Trophoblast cell (in vitro differentiated cells and primary cell): ENCODE results near the gene CXCL1.

Experiments
- DNase-seq, 2 donors: peaks; one replicate each; pipeline ENCODE4 v3.0.0-alpha.2; 2016
- H2AFZ ChIP-seq: 2 replicates; pipeline ENCODE4 v1.6.1; 2013; ENCODE audit warnings: low read length, moderate library complexity, mild to moderate bottlenecking; ENCODE audit not compliant: insufficient read depth, poor library complexity
- H2AK5ac ChIP-seq: 2 replicates; pipeline ENCODE4 v1.6.1; 2013; ENCODE audit warnings: mild to moderate bottlenecking, low read length
- H2BK120ac ChIP-seq: 2 replicates; pipeline ENCODE4 v1.6.1; 2013; ENCODE audit warnings: low read length, mild to moderate bottlenecking, moderate library complexity; ENCODE audit not compliant: insufficient read depth, poor library complexity
- H2BK12ac ChIP-seq: 2 replicates; pipeline ENCODE4 v1.6.1; 2013; ENCODE audit warnings: mild to moderate bottlenecking, low read length, moderate library complexity
- H2BK5ac ChIP-seq: 2 replicates; pipeline ENCODE4 v1.6.1; 2013; ENCODE audit warnings: low read length, low read depth, moderate library complexity, mild to moderate bottlenecking; ENCODE audit not compliant: poor library complexity
- H3K14ac ChIP-seq: 2 replicates; pipeline ENCODE4 v1.6.1; 2013; ENCODE audit warnings: mild to moderate bottlenecking, low read length
- H3K18ac ChIP-seq: 2 replicates; pipeline ENCODE4 v1.6.1; 2013; ENCODE audit warnings: mild to moderate bottlenecking, low read length
- H3K23ac ChIP-seq: 2 replicates; pipeline ENCODE4 v1.6.1; 2013; ENCODE audit warnings: low read length
- H3K27ac ChIP-seq: 2 replicates; pipeline ENCODE4 v1.5.1; 2013; ENCODE audit warnings: low read depth, mild to moderate bottlenecking, inconsistent platforms, low read length, moderate library complexity
- H3K27me3 ChIP-seq: 2 replicates; pipeline ENCODE4 v1.6.1; 2013; ENCODE audit warnings: inconsistent platforms, mild to moderate bottlenecking, low read length, moderate library complexity; ENCODE audit not compliant: insufficient read depth
- H3K36me3 ChIP-seq, 2 experiments: 1 replicate in 1 of 2; 2 replicates in 1 of 2; pipeline ENCODE4 v1.6.1; 2013; ENCODE audit warnings: low read length in 2 of 2, mild to moderate bottlenecking in 2 of 2, moderate library complexity in 1 of 2; ENCODE audit not compliant: insufficient read depth in 2 of 2, control insufficient read depth in 1 of 2
- H3K4ac ChIP-seq: 2 replicates; pipeline ENCODE4 v1.6.1; 2013; ENCODE audit warnings: low read depth, mild to moderate bottlenecking, low read length, moderate library complexity
- H3K4me1 ChIP-seq, 2 experiments: 1 replicate in 1 of 2; 2 replicates in 1 of 2; pipeline ENCODE4 v1.6.1; 2013; ENCODE audit warnings: low read length in 2 of 2, mild to moderate bottlenecking in 2 of 2, moderate library complexity in 1 of 2; ENCODE audit not compliant: insufficient read depth in 2 of 2, control insufficient read depth in 1 of 2
- H3K4me2 ChIP-seq: 2 replicates; pipeline ENCODE4 v1.6.1; 2013; ENCODE audit warnings: inconsistent platforms, mild to moderate bottlenecking, low read length, moderate library complexity
- H3K4me3 ChIP-seq: 2 replicates; pipeline ENCODE4 v1.5.1; 2013; ENCODE audit warnings: mild to moderate bottlenecking, low read depth, low read length, inconsistent platforms
- H3K79me1 ChIP-seq: one replicate; pipeline ENCODE4 v1.6.1; 2013; ENCODE audit warnings: low read length
- H3K79me2 ChIP-seq: 2 replicates; pipeline ENCODE4 v1.6.1; 2013; ENCODE audit warnings: low read length, mild to moderate bottlenecking; ENCODE audit not compliant: control insufficient read depth, insufficient read depth, poor library complexity
- H3K9ac ChIP-seq: 2 replicates; pipeline ENCODE4 v1.6.1; 2013; ENCODE audit warnings: mild to moderate bottlenecking, low read length
- H3K9me3 ChIP-seq: 2 replicates; pipeline ENCODE4 v1.6.1; 2013; ENCODE audit warnings: low read depth, mild to moderate bottlenecking, control low read depth, inconsistent platforms, low read length; ENCODE audit not compliant: insufficient read depth
- H4K12ac ChIP-seq: 2 replicates; pipeline ENCODE4 v1.6.1; 2013; ENCODE audit warnings: low read depth, mild to moderate bottlenecking, low read length, moderate library complexity
- H4K8ac ChIP-seq: 2 replicates; pipeline ENCODE4 v1.6.1; 2013; ENCODE audit warnings: low read depth, mild to moderate bottlenecking, low read length, moderate library complexity
- H4K91ac ChIP-seq: one replicate; pipeline ENCODE4 v1.6.1; 2013; ENCODE audit warnings: low read depth, mild to moderate bottlenecking, low read length, moderate library complexity
- WGBS: extraction: QIAGEN DNeasy Blood & Tissue Kit; methylation state at CpG from one replicate; pipeline ENCODE4 v1.1.7; 2013; ENCODE audit warnings: missing lambda C conversion rate; ENCODE audit not compliant: insufficient read length, insufficient coverage; ENCODE audit errors: extremely low coverage; 5-methylcytosine and 5-hydroxymethylcytosine counted together

The CXCL1 gene

DNA sequence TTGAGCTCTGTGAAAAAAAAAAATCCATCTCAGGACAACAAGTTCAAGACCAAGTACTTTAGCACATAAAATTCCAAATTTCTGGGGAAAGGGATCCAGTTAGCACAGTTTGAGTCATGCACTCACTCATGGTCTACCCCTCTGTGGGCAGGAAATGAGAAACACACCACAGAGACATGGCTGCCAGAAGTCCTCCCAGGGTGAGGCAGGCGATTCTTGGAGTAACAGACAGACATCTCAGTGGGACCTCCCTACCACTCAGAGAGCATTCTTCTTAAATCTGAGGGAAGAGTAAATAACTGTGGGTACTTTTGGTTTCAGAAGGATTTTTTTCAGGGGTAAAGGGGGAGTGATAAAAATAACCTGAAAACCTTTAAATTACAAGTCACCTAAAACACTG is 14.1 kb downstream of the CXCL1 start:
- Histone ChIP-seq H4K91ac (no peak overlapping the region), H2BK5ac (no peak overlapping the region), H3K23ac (no peak overlapping the region), H2BK12ac (no peak overlapping the region), H3K79me2 (no peaks in the 10 kb centered on the region), H3K9me3 (no peaks in the 10 kb centered on the region), H2AK5ac (no peak overlapping the region), H3K4ac (no peak overlapping the region), H3K4me2 (no peak overlapping the region), H3K9ac (no peak overlapping the region), H4K12ac (no peak overlapping the region), H2BK120ac (no peak overlapping the region), H3K27ac (no peak overlapping the region), H3K18ac (no peak overlapping the region), H4K8ac (no peak overlapping the region), H3K4me1 (no peaks in the 10 kb centered on the region), H3K79me1 (no peaks in the 10 kb centered on the region), H3K27me3 (no peaks in the 10 kb centered on the region), H2AFZ (no peak overlapping the region), H3K4me3 (no peak overlapping the region), H3K36me3 (no peaks in the 10 kb centered on the region), H3K14ac (no peak overlapping the region)
- no peak for DNase-seq
- no CpG with 5 or more reads among the region's 1 CpG for WGBS

DNA sequence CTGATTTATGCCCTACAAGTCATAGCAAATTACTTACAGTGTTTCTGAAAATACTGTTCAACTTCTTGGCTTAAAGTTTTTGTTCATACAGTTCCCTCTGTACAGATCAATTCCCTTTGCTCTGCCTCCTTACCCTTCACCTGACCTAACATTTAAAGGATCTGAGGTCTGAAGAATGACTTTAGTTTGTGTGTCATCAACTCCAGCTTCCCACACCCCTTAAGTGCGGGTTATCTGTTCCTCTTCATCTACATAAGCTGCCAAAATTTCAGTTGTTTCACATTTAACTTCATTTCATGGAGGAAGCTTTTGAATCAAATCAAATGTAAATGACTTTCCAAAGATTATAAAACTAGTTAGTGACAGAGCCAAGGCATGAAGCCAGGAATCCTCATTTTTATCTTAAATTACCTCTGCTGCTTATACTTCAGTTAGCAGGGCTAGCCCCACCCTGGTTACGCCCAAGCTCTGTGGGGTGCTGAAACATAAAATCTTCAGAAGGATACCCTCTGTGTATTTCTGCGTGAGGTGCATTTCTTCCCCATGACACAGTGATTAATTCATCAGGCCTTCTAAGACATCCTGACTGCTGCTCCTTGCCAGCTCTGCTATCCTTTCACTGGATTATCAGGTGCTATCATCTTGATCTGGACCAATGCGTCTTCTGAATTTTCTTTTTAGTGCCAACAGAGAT is 16.5 kb downstream of the CXCL1 start:
- H2BK5ac ChIP-seq, result no peak overlapping the region
- H3K4ac ChIP-seq, result no peak overlapping the region
- H2AK5ac ChIP-seq, result no peak overlapping the region
- no peak overlapping the region for H2BK12ac ChIP-seq
- no peak overlapping the region for H3K27ac ChIP-seq
- no peaks in the 10 kb centered on the region for H3K79me2 ChIP-seq
- no peaks in the 10 kb centered on the region for H3K36me3 ChIP-seq
- no peak for DNase-seq
- no peak overlapping the region for H3K9ac ChIP-seq
- H4K12ac ChIP-seq, result no peak overlapping the region
- H3K4me3 ChIP-seq, result no peak overlapping the region
- no peaks in the 10 kb centered on the region for H3K9me3 ChIP-seq
- WGBS, result no CpG with 5 or more reads among the region's 4 CpGs
- no peak overlapping the region for H4K8ac ChIP-seq
- H2AFZ ChIP-seq, result no peak overlapping the region
- no peaks in the 10 kb centered on the region for H3K4me1 ChIP-seq
- H3K79me1 ChIP-seq, result no peaks in the 10 kb centered on the region
- no peak overlapping the region for H4K91ac ChIP-seq
- no peak overlapping the region for H3K18ac ChIP-seq
- no peak overlapping the region for H3K14ac ChIP-seq
- H3K23ac ChIP-seq, result no peak overlapping the region
- no peak overlapping the region for H2BK120ac ChIP-seq
- H3K27me3 ChIP-seq, result no peaks in the 10 kb centered on the region
- H3K4me2 ChIP-seq, result no peak overlapping the region

DNA sequence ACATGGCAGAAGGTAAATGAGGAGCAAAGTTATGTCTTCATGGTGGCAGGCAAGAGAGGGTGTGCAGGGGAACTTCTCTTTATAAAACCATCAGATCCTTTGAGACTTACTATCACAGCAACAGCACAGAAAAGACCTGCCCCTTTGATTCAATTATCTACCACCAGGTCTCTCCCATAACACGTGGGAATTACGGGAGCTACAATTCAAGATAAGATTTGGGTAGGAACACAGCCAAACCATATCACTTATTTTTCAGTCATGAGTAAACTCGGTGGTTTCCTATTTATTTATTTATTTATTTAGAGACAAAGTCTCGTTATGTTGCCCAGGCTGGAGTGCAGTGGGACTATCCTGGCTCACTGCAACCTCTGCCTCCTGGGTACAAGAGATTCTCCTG is 22.1 kb downstream of the CXCL1 start:
- Histone ChIP-seq H3K23ac (no peak overlapping the region), H3K4me1 (no peaks in the 10 kb centered on the region), H2BK120ac (no peak overlapping the region), H3K4me3 (no peak overlapping the region), H3K27ac (no peak overlapping the region), H4K91ac (no peak overlapping the region), H3K9ac (no peak overlapping the region), H3K36me3 (no peaks in the 10 kb centered on the region), H3K4me2 (no peak overlapping the region), H2AK5ac (no peak overlapping the region), H2BK5ac (no peak overlapping the region), H3K18ac (no peak overlapping the region), H2AFZ (no peak overlapping the region), H2BK12ac (no peak overlapping the region), H3K79me2 (no peaks in the 10 kb centered on the region), H3K14ac (no peak overlapping the region), H4K8ac (no peak overlapping the region), H3K79me1 (no peaks in the 10 kb centered on the region), H3K4ac (no peak overlapping the region), H3K27me3 (no peaks in the 10 kb centered on the region), H4K12ac (no peak overlapping the region), H3K9me3 (no peaks in the 10 kb centered on the region)
- no CpG with 5 or more reads among the region's 4 CpGs for WGBS
- DNase-seq, result no peak

DNA sequence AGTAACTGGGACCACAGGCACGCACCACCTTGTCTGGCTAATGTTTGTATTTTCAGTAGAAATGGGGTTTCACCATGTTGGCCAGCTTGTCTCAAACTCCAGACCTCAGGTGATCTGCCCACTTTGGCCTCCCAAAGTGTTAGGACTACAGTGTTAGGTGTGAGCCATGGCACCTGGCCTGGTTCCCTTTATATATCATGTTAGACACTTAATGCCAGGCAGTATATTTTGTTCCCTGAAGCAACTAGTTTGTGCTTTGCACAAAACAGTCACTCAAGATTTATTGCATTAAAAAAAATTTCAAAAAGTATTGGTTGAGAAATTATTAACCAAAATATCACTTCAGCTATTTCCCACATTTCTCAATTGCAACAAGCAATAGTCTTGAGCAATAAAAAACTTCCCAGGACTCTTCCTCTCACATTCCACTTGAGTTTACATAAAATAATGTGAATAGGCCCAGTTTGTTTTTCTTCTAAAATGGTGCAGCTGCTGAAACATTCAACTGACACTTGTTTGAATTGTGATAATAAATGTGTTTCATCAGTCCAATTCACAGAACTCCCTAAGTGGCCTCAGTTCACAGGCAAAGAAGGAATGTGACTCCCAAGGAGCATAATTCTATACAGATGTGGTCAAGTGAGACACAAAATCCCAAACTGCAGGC is 22.7 kb downstream of the CXCL1 start:
- no peak overlapping the region for H3K4me2 ChIP-seq

More for the DNA sequence above, 22.7 kb downstream of the CXCL1 start:
- Histone ChIP-seq H3K18ac (no peak overlapping the region), H4K12ac (no peak overlapping the region), H2BK5ac (no peak overlapping the region), H3K27ac (no peak overlapping the region), H2AK5ac (no peak overlapping the region), H4K91ac (no peak overlapping the region), H3K9me3 (no peaks in the 10 kb centered on the region), H3K9ac (no peak overlapping the region), H3K14ac (no peak overlapping the region), H3K27me3 (no peaks in the 10 kb centered on the region), H3K36me3 (no peaks in the 10 kb centered on the region), H3K79me2 (no peaks in the 10 kb centered on the region), H3K4me1 (no peaks in the 10 kb centered on the region), H3K4me3 (no peak overlapping the region), H4K8ac (no peak overlapping the region), H3K23ac (no peak overlapping the region), H3K4ac (no peak overlapping the region), H2BK12ac (no peak overlapping the region), H2AFZ (no peak overlapping the region), H2BK120ac (no peak overlapping the region), H3K79me1 (no peaks in the 10 kb centered on the region)
- DNase-seq, result no peak
- no CpG with 5 or more reads among the region's 1 CpG for WGBS
